CD14-positive monocyte (primary cell): ENCODE data around the gene CHERP. TPM values are rescaled to one million over a fixed set of nuclear protein-coding genes. Genes with fewer than 3 reads are reported as not detected.

Source experiments
- DNase-seq, 3 donors: peaks; one replicate each; pipeline ENCODE4 v3.0.0-alpha.2; 2011 to 2022
- H2AFZ ChIP-seq: 2 replicates; pipeline ENCODE4 v1.6.0; 2012; ENCODE audit warnings: mild to moderate bottlenecking, low read depth, low read length, inconsistent platforms; ENCODE audit not compliant: insufficient read depth, poor library complexity, severe bottlenecking
- H3K27ac ChIP-seq, 2 donors: 1 replicate in 1 of 2; 2 replicates in 1 of 2; pipeline ENCODE4 v1.5.1; 2012 to 2013; ENCODE audit warnings: low read length in 2 of 2, control low read depth in 1 of 2, inconsistent platforms in 1 of 2, low read depth in 1 of 2, mild to moderate bottlenecking in 1 of 2
- H3K27me3 ChIP-seq, 2 donors: one replicate each; pipeline versions ENCODE4 v1.6.0 to v1.6.1; 2011 to 2013; ENCODE audit warnings: low read length in 2 of 2; ENCODE audit not compliant: control insufficient read depth in 2 of 2, insufficient read depth in 2 of 2
- H3K36me3 ChIP-seq, 2 donors: replicated peaks in 1 of 2; 1 replicate in 1 of 2; 2 replicates in 1 of 2; pipeline versions ENCODE4 v1.5.1 to v1.6.1; 2012 to 2013; ENCODE audit warnings: low read length in 2 of 2, control low read depth in 1 of 2, inconsistent platforms in 1 of 2, mild to moderate bottlenecking in 1 of 2; ENCODE audit not compliant: insufficient read depth in 2 of 2, control insufficient read depth in 1 of 2
- H3K4me1 ChIP-seq, 2 donors: 1 replicate in 1 of 2; 2 replicates in 1 of 2; pipeline versions ENCODE4 v1.5.1 to v1.6.1; 2012 to 2013; ENCODE audit warnings: low read length in 2 of 2, control low read depth in 1 of 2, inconsistent platforms in 1 of 2, mild to moderate bottlenecking in 1 of 2, moderate library complexity in 1 of 2; ENCODE audit not compliant: insufficient read depth in 2 of 2, control insufficient read depth in 1 of 2
- H3K4me2 ChIP-seq: replicated peaks from 2 replicates; pipeline ENCODE3; 2012; ENCODE audit warnings: low read length, moderate library complexity, mild to moderate bottlenecking; ENCODE audit not compliant: poor library complexity, severe bottlenecking; ENCODE audit errors: extremely low read depth
- H3K4me3 ChIP-seq, 3 experiments: fragments of 200-600 bp in 1 of 3; sonication (generic) in 1 of 3; replicated peaks in 1 of 3; 1 replicate in 2 of 3; 2 replicates in 1 of 3; pipeline ENCODE4 v1.5.1; 2011 to 2013; ENCODE audit warnings: low read length in 3 of 3, mild to moderate bottlenecking in 3 of 3, control low read depth in 2 of 3, low read depth in 2 of 3, inconsistent platforms in 1 of 3, moderate library complexity in 1 of 3
- H3K79me2 ChIP-seq: 2 replicates; pipeline ENCODE4 v1.6.0; 2012; ENCODE audit warnings: mild to moderate bottlenecking, control low read depth, inconsistent platforms, low read length, moderate library complexity; ENCODE audit not compliant: insufficient read depth
- H3K9ac ChIP-seq: 2 replicates; pipeline ENCODE4 v1.6.0; 2017; ENCODE audit warnings: low read length, mild to moderate bottlenecking; ENCODE audit not compliant: insufficient read depth, poor library complexity, severe bottlenecking
- H3K9me3 ChIP-seq, 2 donors: replicated peaks in 1 of 2; 1 replicate in 1 of 2; 2 replicates in 1 of 2; pipeline versions ENCODE4 v1.5.1 to v1.6.1; 2012 to 2013; ENCODE audit warnings: low read length in 2 of 2, control low read depth in 1 of 2; ENCODE audit not compliant: control insufficient read depth in 1 of 2, insufficient read depth in 1 of 2
- H4K20me1 ChIP-seq: 2 replicates; pipeline ENCODE4 v1.6.0; 2012; ENCODE audit warnings: mild to moderate bottlenecking, low read length, control low read depth, moderate library complexity; ENCODE audit not compliant: insufficient read depth
- H3K27ac Mint-ChIP-seq, 7 donors: one replicate each; pipeline ENCODE4 v1.8.0; 2020; ENCODE audit warnings: mild to moderate bottlenecking in 7 of 7, mixed read lengths in 7 of 7, moderate library complexity in 6 of 7, inconsistent platforms in 2 of 7
- H3K27me3 Mint-ChIP-seq, 3 donors: one replicate each; pipeline ENCODE4 v1.8.0; 2021 to 2022; ENCODE audit warnings: low read depth in 3 of 3, mild to moderate bottlenecking in 3 of 3, mixed read lengths in 3 of 3, moderate library complexity in 3 of 3, inconsistent platforms in 1 of 3
- H3K36me3 Mint-ChIP-seq, 2 donors: one replicate each; pipeline ENCODE4 v1.8.0; 2020; ENCODE audit warnings: mixed read lengths in 2 of 2, inconsistent platforms in 1 of 2, mild to moderate bottlenecking in 1 of 2
- H3K4me1 Mint-ChIP-seq: one replicate; pipeline ENCODE4 v1.8.0; 2020; ENCODE audit warnings: mild to moderate bottlenecking, mixed read lengths
- H3K4me3 Mint-ChIP-seq, 2 donors: one replicate each; pipeline ENCODE4 v1.8.0; 2020; ENCODE audit warnings: mild to moderate bottlenecking in 2 of 2, mixed read lengths in 2 of 2, moderate library complexity in 1 of 2
- H3K9me3 Mint-ChIP-seq, 7 donors: one replicate each; pipeline ENCODE4 v1.8.0; 2020 to 2022; ENCODE audit warnings: mixed read lengths in 7 of 7, mild to moderate bottlenecking in 6 of 7, moderate library complexity in 6 of 7, inconsistent platforms in 2 of 7
- CTCF ChIP-seq: fragments of 200-600 bp; IDR thresholded peaks from one replicate; pipeline ENCODE4 v1.8.0; 2022; ENCODE audit warnings: antibody characterized with exemption, mild to moderate bottlenecking
- WGBS: methylation state at CpG from one replicate; pipeline ENCODE4 v1.1.5; 2013; ENCODE audit warnings: missing lambda C conversion rate; ENCODE audit not compliant: insufficient coverage; 5-methylcytosine and 5-hydroxymethylcytosine counted together
- intact Hi-C, 2 donors: fragments of 100-400 bp; cut with micrococcal nuclease; formaldehyde crosslinking; loops; one replicate each; pipeline versions ENCODE4 v1.15.0 to v1.15.1; 2023
- polyA plus RNA-seq, 3 donors: library from polyadenylated mRNA; depleted of rRNA in 1 of 3; unstranded in 2 of 3; stranded (reverse) in 1 of 3; fragments of 300-500 nt in 2 of 3; fragments of >200 nt in 1 of 3; fragmentation: Illumina TruSeq in 2 of 3; gene quantifications; 1 replicate in 2 of 3; 2 replicates in 1 of 3; pipeline ENCODE4 v1.2.3, GENCODE V29; 2012 to 2021

The CHERP gene
- polyA plus RNA-seq, 3 donors, result 3.2 to 18.8 (median 5.3) TPM

GRCh38 chr19:16571283-16571682 lies 29.0 kb upstream of the CHERP start:
- peak overlapping the region; percentile 83 for H3K9ac ChIP-seq
- H3K9me3 ChIP-seq, result no peaks in the 10 kb centered on the region
- Mint-ChIP-seq H3K36me3 (peaks cover 52 to 68% of the 10 kb centered on the region in 2 donors), H3K27me3 (peaks cover 0 to 1% (median 0%) of the 10 kb centered on the region in 3 donors), H3K4me1 (peaks cover 33% of the 10 kb centered on the region), H3K9me3 (peaks cover 0 to 3% (median 0%) of the 10 kb centered on the region in 7 donors), H3K4me3 (peak overlapping the region; percentile 83 to 93), H3K27ac (peak overlapping the region; percentile 82 to 98 (median 86))
- H3K79me2 ChIP-seq, result peaks cover 61% of the 10 kb centered on the region
- H2AFZ ChIP-seq, result peak overlapping the region; percentile 77
- H3K4me1 ChIP-seq, result peaks cover 30 to 39% of the 10 kb centered on the region in 2 donors
- peak overlapping the region; percentile 97 for H3K4me2 ChIP-seq
- peaks cover 45% of the 10 kb centered on the region for H4K20me1 ChIP-seq
- intact Hi-C loops, result loop anchor here (2.0 to 5.0 kb wide), 4 partner anchors 28 to 56 kb away; partner anchors contain the start of genes CHERP (in 1 of the 2) and MED26 (in 1 of the 2)
- 2% methylated on average over 6 of the region's 6 CpGs for WGBS
- H3K27me3 ChIP-seq, result no peaks in the 10 kb centered on the region
- peak overlapping the region; percentile 61 to 99 (median 86) for H3K4me3 ChIP-seq
- no peak for TF ChIP-seq CTCF
- H3K27ac ChIP-seq, result peak overlapping the region; percentile 57 to 88
- H3K36me3 ChIP-seq, result peaks cover 32 to 69% of the 10 kb centered on the region in 2 donors
- DNase-seq, result peak; percentile 66 to 86 (median 68)

DNA sequence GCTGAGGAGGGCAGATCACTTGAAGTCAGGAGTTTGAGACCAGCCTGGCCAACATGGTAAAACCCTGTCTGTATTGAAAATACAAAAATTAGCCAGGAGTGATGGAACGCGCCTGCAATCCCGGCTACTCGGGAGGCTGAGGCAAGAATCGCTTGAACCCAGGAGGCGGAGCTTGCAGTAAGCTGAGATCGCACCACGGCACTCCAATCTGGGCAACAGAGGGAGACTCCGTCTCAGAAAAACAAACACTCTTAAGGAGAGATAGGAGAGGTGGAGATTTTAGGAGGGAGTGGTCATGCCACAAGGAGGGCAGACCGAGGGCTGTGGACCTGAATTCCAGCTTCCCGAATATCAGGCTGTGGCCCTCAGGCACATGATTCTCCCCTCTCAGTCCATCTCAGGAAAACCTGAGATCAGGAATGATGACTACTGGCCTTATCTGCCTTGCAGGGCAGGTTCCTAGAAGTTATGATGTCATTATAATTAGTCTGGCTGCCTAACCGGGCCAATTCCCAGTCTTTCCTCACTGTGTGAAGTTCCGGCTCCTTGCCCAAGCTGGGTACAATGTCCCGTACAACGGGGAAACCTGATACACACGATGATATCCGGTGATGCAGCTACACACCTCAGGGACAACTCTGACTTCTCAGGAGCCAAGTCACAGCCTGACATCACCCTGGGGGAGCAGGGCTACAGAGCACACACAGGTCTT lies 27.5 kb upstream of the CHERP start:
- Histone ChIP-seq H3K36me3 (peaks cover 32 to 65% of the 10 kb centered on the region in 2 donors), H3K4me2 (no peak overlapping the region), H3K27me3 (no peaks in the 10 kb centered on the region), H4K20me1 (peaks cover 29% of the 10 kb centered on the region), H3K27ac (peak overlapping the region in 1 of 2 donors; percentile 31), H3K79me2 (peaks cover 46% of the 10 kb centered on the region), H3K4me1 (peaks cover 30 to 38% of the 10 kb centered on the region in 2 donors), H3K4me3 (no peak overlapping the region), H3K9ac (no peak overlapping the region), H3K9me3 (no peaks in the 10 kb centered on the region), H2AFZ (no peak overlapping the region)
- no peak for DNase-seq
- H3K27me3 Mint-ChIP-seq, result peaks cover 0 to 2% (median 0%) of the 10 kb centered on the region in 3 donors
- peaks cover 32% of the 10 kb centered on the region for H3K4me1 Mint-ChIP-seq
- intact Hi-C loops, result loop anchor here (2.0 to 5.0 kb wide), 4 partner anchors 27 to 58 kb away; partner anchors contain the start of genes CHERP (in 1 of the 2) and MED26 (in 1 of the 2)
- peaks cover 0 to 3% (median 0%) of the 10 kb centered on the region in 7 donors for H3K9me3 Mint-ChIP-seq
- 96% methylated on average over 13 of the region's 17 CpGs for WGBS
- H3K27ac Mint-ChIP-seq, result peak overlapping the region in 5 of 7 donors; percentile 16 to 70 (median 53)
- H3K4me3 Mint-ChIP-seq, result no peak overlapping the region
- no peak for TF ChIP-seq CTCF
- H3K36me3 Mint-ChIP-seq, result peaks cover 50 to 68% of the 10 kb centered on the region in 2 donors
